Activated T-cell treated with anti-CD3 and anti-CD28 coated beads, Interleukin-2, amount 50 U/mL, for 72 hours (primary cell): ENCODE results near the gene ELF1. TPM values are rescaled to one million over a fixed set of nuclear protein-coding genes. Genes with fewer than 3 reads are reported as not detected.

ENCODE experiments used
- ATAC-seq, 2 donors: fragments of 150-1000 bp; cut with Tn5 transposase; replicated peaks in 1 of 2; 2 replicates each; pipeline ENCODE4 v1.10.0; 2021; ENCODE audit warnings: moderate library complexity in 2 of 2, mild to moderate bottlenecking in 1 of 2
- DNase-seq, 2 donors: peaks; one replicate each; pipeline ENCODE4 v3.0.0; 2021 to 2022; ENCODE audit warnings: mixed read lengths in 1 of 2
- H3K27ac Mint-ChIP-seq: one replicate; pipeline ENCODE4 v1.8.0; 2022; ENCODE audit warnings: mild to moderate bottlenecking, moderate library complexity, mixed read lengths
- H3K27me3 Mint-ChIP-seq: one replicate; pipeline ENCODE4 v1.8.0; 2022; ENCODE audit warnings: low read depth, mixed read lengths
- H3K36me3 Mint-ChIP-seq, 2 donors: one replicate each; pipeline ENCODE4 v1.8.0; 2022; ENCODE audit warnings: mixed read lengths in 2 of 2, mild to moderate bottlenecking in 1 of 2; ENCODE audit not compliant: insufficient read depth in 2 of 2
- H3K4me1 Mint-ChIP-seq: one replicate; pipeline ENCODE4 v1.8.0; 2022; ENCODE audit warnings: low read depth, mixed read lengths
- H3K4me3 Mint-ChIP-seq, 2 donors: one replicate each; pipeline ENCODE4 v1.8.0; 2022; ENCODE audit warnings: mild to moderate bottlenecking in 2 of 2, mixed read lengths in 2 of 2, moderate library complexity in 2 of 2
- H3K9me3 Mint-ChIP-seq, 2 donors: one replicate each; pipeline ENCODE4 v1.8.0; 2022; ENCODE audit warnings: mixed read lengths in 2 of 2
- total RNA-seq, 2 donors: library from RNA; stranded (reverse); gene quantifications; one replicate each; pipeline ENCODE4 v1.2.3, GENCODE V29; 2022

Gene ELF1
- total RNA-seq, result 100 to 1,000 TPM; 106 to 117 TPM

GRCh38 chr13:41019011-41019487 is at the start of gene ELF1:
ELF1 (minus strand) TSS chr13:41019316; CDS start chr13:40982054, 37,262 bp downstream.
- H3K36me3 Mint-ChIP-seq, result peaks cover 3 to 14% of the 10 kb centered on the region in 2 donors

DNA sequence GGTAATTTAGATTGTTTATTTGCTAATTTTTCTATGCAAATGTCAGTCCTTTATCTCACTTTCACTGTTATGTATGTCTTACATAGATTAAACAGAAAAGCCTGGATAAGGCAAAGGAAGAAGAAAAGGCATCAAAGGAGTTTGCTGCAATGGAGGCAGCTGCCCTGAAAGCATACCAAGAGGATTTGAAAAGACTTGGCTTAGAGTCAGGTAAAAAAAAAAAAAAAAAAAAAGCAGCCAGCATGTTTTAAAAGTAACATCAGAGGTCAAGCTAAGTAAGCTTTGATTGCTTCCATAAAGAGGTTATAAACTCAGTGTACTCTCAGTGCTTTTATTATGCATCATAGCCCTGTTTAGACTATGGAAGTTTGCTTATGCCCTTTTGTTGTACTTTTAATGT is 46.0 kb upstream of the ELF1 start:
- Mint-ChIP-seq H3K9me3 (no peaks in the 10 kb centered on the region), H3K27ac (no peak overlapping the region), H3K27me3 (no peaks in the 10 kb centered on the region), H3K4me3 (no peak overlapping the region), H3K4me1 (peaks cover 29% of the 10 kb centered on the region), H3K36me3 (peaks cover 8 to 21% of the 10 kb centered on the region in 2 donors)
- no peak for ATAC-seq
- DNase-seq, result no peak

More at GRCh38 chr13:41019011-41019487, at the start of gene ELF1:
- peak within 1 kb of the TSS; percentile 99 for H3K27ac Mint-ChIP-seq
- H3K27me3 Mint-ChIP-seq, result no peaks in the 10 kb centered on the region
- ATAC-seq, result peak; percentile 89 to 91
- peak within 1 kb of the TSS; percentile 85 to 99 for H3K4me3 Mint-ChIP-seq
- DNase-seq, result peak; percentile 53 to 64
- no peaks in the 10 kb centered on the region for H3K9me3 Mint-ChIP-seq
- peaks cover 43% of the 10 kb centered on the region for H3K4me1 Mint-ChIP-seq

- Mint-ChIP-seq H3K36me3 (peaks cover 8 to 21% of the 10 kb centered on the region in 2 donors), H3K4me1 (peaks cover 33% of the 10 kb centered on the region), H3K27ac (no peak overlapping the region), H3K4me3 (peak overlapping the region in 1 of 2 donors; percentile 22), H3K9me3 (no peaks in the 10 kb centered on the region), H3K27me3 (no peaks in the 10 kb centered on the region)
- DNase-seq (no peak), ATAC-seq (no peak)
These were observed 45.4 kb upstream of the ELF1 start for GRCh38 chr13:41064493-41064892.

DNA sequence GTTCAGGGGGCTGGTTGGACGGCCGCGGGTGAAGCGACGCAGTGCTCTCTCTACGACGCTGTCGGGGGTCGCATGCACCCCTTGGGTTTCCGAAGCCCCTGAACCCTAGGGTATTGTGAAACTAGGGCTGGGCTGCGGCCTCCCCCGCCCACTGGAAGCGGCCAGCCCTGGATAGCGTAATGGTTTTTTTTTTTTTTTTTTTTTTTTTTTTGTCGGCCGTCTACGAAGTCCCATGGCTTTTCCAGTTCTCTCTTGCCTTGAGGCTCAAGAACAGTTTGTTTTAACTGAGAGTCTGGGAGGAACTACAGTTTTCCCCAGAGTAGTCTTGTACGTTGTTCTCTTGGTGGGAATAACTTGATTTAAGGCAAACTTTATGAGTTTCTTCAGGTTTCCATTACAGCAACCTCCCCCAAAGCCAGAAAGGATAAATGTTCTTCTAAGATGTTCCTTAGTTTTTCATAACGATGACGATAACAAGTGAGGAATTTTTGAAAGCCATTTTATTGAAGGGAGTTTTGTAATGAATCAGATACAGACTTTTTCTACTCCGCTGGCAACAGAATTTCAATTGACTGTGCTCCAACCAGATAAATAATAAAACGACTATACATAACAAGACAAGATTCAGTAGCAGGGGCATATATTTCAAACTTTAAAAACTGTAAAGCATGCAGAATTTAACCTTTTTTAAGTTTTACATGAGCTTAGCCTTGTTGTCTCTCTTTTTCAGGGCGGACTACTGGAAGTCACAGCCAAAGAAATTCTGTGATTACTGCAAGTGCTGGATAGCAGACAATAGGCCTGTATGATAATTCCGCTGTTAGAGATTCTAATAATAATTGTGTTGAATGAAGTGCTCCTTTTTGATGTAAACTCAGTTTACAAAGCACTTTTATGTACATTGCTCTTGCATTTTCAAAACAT is 43.1 kb upstream of the ELF1 start:
- Mint-ChIP-seq H3K27me3 (no peaks in the 10 kb centered on the region), H3K36me3 (peaks cover 5 to 11% of the 10 kb centered on the region in 2 donors), H3K9me3 (no peaks in the 10 kb centered on the region), H3K4me1 (peaks cover 54% of the 10 kb centered on the region), H3K4me3 (peak overlapping the region; percentile 96 to 99), H3K27ac (peak overlapping the region; percentile 97)
- DNase-seq, result no peak
- peak; percentile 26 to 29 for ATAC-seq

- no peaks in the 10 kb centered on the region for H3K9me3 Mint-ChIP-seq
- H3K4me1 Mint-ChIP-seq, result peaks cover 59% of the 10 kb centered on the region
- no peaks in the 10 kb centered on the region for H3K27me3 Mint-ChIP-seq
- H3K27ac Mint-ChIP-seq, result peak within 1 kb of the TSS; percentile 97
- peak; percentile 80 to 81 for ATAC-seq
- peak within 1 kb of the TSS; percentile 96 to 99 for H3K4me3 Mint-ChIP-seq
- H3K36me3 Mint-ChIP-seq, result peaks cover 3 to 6% of the 10 kb centered on the region in 2 donors
- peak; percentile 91 to 94 for DNase-seq
These were observed 42.2 kb upstream of the ELF1 start, which contains the start of gene WBP4 for GRCh38 chr13:41061075-41061913. WBP4 (plus strand) TSS chr13:41061509; CDS start chr13:41061674, 165 bp downstream.

GRCh38 chr13:41060724-41061074 is 41.6 kb upstream of the ELF1 start:
- Mint-ChIP-seq H3K27ac (peak overlapping the region; percentile 97), H3K4me3 (peak overlapping the region; percentile 96 to 99), H3K36me3 (peaks cover 3 to 6% of the 10 kb centered on the region in 2 donors), H3K27me3 (no peaks in the 10 kb centered on the region), H3K4me1 (peaks cover 61% of the 10 kb centered on the region), H3K9me3 (no peaks in the 10 kb centered on the region)
- DNase-seq, result peak; percentile 88 to 94
- peak; percentile 61 to 64 for ATAC-seq

GRCh38 chr13:41060082-41060723 is 41.1 kb upstream of the ELF1 start:
- Mint-ChIP-seq H3K36me3 (peaks cover 3 to 6% of the 10 kb centered on the region in 2 donors), H3K9me3 (no peaks in the 10 kb centered on the region), H3K4me1 (peaks cover 64% of the 10 kb centered on the region), H3K27ac (peak overlapping the region; percentile 97), H3K4me3 (peak overlapping the region; percentile 96 to 99), H3K27me3 (no peaks in the 10 kb centered on the region)
- ATAC-seq (peak; percentile 37 to 39), DNase-seq (peak; percentile 77 to 78)

- peaks cover 66% of the 10 kb centered on the region for H3K4me1 Mint-ChIP-seq
- H3K9me3 Mint-ChIP-seq, result no peaks in the 10 kb centered on the region
- ATAC-seq (no peak), DNase-seq (no peak)
- H3K27me3 Mint-ChIP-seq, result no peaks in the 10 kb centered on the region
- peak overlapping the region; percentile 96 to 99 for H3K4me3 Mint-ChIP-seq
- peak overlapping the region; percentile 97 for H3K27ac Mint-ChIP-seq
- peaks cover 3% of the 10 kb centered on the region in 2 donors for H3K36me3 Mint-ChIP-seq
These were observed 40.5 kb upstream of the ELF1 start for GRCh38 chr13:41059456-41060081.

GRCh38 chr13:41058295-41059070 is 39.4 kb upstream of the ELF1 start:
- no peak for ATAC-seq
- Mint-ChIP-seq H3K4me3 (peak overlapping the region; percentile 96 to 99), H3K36me3 (peaks cover 0 to 3% of the 10 kb centered on the region in 2 donors), H3K9me3 (no peaks in the 10 kb centered on the region), H3K27ac (peak overlapping the region; percentile 97), H3K4me1 (peaks cover 64% of the 10 kb centered on the region), H3K27me3 (no peaks in the 10 kb centered on the region)
- DNase-seq, result no peak

DNA sequence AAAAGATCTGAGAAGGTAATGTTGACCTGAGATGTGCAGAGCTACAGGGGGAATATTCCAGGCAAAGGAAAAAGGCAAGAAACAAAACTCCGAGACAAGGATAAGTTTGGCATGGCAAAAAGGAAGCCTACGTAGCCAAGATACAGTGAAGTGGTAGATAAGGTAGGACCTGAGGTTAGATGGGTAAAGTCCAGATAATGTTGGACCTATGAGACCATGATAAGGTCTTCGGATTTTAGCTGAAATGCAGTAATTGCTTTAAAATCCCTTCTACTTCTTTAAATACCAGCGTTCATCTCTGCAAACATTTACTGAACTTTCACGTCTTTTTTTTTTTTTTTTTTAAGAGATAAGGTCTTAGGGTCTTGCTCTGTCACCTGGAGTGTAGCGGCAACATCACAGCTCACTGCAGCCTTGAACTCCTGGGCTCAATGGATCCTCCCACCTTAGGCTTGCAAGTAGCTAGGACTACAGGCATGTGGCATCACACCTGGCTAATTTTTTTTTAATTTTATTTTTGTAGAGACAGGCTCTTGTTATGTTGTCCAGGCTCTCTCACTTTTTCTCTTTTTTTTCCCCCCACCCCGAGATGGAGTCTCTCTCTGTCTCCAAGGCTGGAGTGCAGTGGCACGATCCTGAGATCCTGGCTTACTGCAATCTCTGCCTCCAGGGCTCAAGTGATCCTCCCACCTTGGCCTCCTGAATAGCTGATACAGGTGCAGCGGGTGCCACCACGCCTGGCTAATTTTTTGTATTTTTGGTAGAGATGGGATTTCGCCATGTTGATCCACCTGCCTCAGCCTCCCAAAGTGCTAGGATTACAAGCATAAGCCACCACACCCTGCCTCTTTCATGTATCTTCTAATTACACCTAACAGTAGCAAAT is 38.0 kb upstream of the ELF1 start:
- Mint-ChIP-seq H3K9me3 (no peaks in the 10 kb centered on the region), H3K27ac (peak overlapping the region; percentile 47), H3K4me3 (peak overlapping the region in 1 of 2 donors; percentile 22), H3K4me1 (peaks cover 53% of the 10 kb centered on the region), H3K36me3 (peaks cover 0 to 3% of the 10 kb centered on the region in 2 donors), H3K27me3 (no peaks in the 10 kb centered on the region)
- ATAC-seq, result no peak
- DNase-seq, result no peak

DNA sequence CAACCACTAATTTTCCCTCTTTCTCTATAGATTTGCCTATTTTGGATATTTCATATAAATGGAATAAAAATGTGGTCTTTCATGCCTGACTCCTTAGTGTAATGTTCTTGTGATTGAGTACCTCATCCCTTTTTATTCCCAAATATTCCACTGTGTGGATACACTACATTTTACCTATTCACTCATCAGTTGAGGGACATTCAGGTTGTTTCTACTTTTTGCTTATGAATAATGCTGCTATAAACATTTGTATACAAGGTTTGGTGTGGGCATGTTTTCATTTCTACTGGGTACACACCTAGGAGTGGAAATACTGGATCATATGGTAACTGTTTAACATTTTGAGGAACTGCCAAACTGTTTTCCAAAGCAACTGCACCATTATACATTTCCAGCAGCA is 37.1 kb upstream of the ELF1 start:
- H3K9me3 Mint-ChIP-seq, result no peaks in the 10 kb centered on the region
- no peaks in the 10 kb centered on the region for H3K27me3 Mint-ChIP-seq
- no peak overlapping the region for H3K27ac Mint-ChIP-seq
- DNase-seq (no peak), ATAC-seq (no peak)
- peaks cover 59% of the 10 kb centered on the region for H3K4me1 Mint-ChIP-seq
- H3K36me3 Mint-ChIP-seq, result peaks cover 0 to 3% of the 10 kb centered on the region in 2 donors
- H3K4me3 Mint-ChIP-seq, result peak overlapping the region in 1 of 2 donors; percentile 22
